Measurements from ENCODE around the gene MEIOB. TPM values are rescaled to one million over a fixed set of nuclear protein-coding genes. Genes with fewer than 3 reads are reported as not detected.
A peak's percentile ranks its signal among the peaks of the same experiment; 100 is the strongest.

MEIOB gene
- polyA plus RNA-seq, 4 donors = 0.34 to 0.38 TPM; not detected in 2

GRCh38 chr16:1792836-1793577 lies 79.0 kb downstream of the MEIOB start:
- 81 to 88% (median 87%) methylated on average over 25 to 33 of the region's 33 CpGs for WGBS, 3 donors
- DNase-seq (no peak), FAIRE-seq (no peak)
- no peaks in the 10 kb centered on the region for H3K27me3 ChIP-seq (ENCODE audit: control insufficient read depth in 3 of 3, insufficient read depth in 3 of 3, low read length in 3 of 3)
- no peak overlapping the region for H3K27ac ChIP-seq (ENCODE audit: low read depth in 1 of 3, low read length in 2 of 3)
- H3K4me1 ChIP-seq (ENCODE audit: control insufficient read depth in 3 of 3, insufficient read depth in 2 of 3, low read depth in 1 of 3, low read length in 2 of 3) = peaks cover 0 to 22% (median 0%) of the 10 kb centered on the region in 3 donors
- H3K4me3 ChIP-seq (ENCODE audit: low read depth in 1 of 3, low read length in 3 of 3) = peak overlapping the region in 1 of 3 donors; percentile 29
- H3K36me3 ChIP-seq (ENCODE audit: control insufficient read depth in 3 of 3, insufficient read depth in 2 of 3, low read depth in 1 of 3, low read length in 3 of 3) = peaks cover 0 to 45% (median 4%) of the 10 kb centered on the region in 3 donors
- peaks cover 0 to 8% of the 10 kb centered on the region in 2 donors for H3K9me3 ChIP-seq (ENCODE audit: control insufficient read depth in 2 of 2, insufficient read depth in 1 of 2, low read depth in 1 of 2, low read length in 1 of 2)

DNA sequence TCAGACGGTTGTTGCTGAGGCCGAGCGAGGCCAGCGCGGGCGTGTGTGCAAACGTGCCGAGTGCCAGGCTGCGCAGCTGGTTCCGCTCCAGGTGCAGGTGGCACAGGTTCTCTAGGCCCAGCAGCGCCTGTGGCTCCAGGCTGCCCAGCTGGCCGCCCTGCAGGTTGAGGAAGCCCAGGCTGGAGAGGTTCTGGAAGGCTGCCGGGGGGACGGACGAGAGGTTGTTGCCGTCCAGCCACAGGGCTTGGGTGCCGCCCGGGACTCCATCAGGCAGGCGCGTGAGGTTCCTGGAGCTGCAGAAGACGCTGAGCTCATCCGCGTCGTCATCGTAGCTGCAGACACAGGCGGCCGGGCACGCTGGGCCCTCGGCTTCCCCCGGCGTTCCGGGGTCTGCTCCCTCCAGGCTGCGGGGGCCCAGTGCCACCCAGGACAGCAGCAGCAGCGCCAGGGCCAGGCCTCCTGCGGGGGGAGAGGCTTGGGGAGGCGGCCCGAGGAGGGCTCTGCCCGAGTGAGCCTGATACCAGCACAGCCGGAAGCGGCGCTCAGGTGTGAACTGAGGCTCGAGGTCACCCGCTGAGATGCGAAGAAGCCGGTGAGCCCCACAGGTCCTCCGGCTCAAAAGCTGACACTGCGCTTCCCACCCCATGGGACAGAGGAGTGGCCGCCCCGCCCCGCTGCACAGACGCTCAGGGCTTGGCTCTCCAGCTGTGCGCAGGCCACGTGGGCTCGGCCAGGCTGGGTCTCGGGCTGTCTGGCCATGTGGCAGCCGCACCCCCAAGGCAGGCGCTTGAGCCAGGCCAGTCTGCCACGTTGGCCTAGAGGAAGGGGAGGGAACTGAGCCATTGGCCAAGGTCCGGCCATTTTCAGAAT lies 79.8 kb downstream of the MEIOB start:
- no peak overlapping the region for H3K27ac ChIP-seq (ENCODE audit: low read depth in 1 of 3, low read length in 2 of 3)
- no peak for FAIRE-seq
- no peak for DNase-seq
- no peak overlapping the region for H3K4me3 ChIP-seq (ENCODE audit: low read depth in 1 of 3, low read length in 3 of 3)
- H3K27me3 ChIP-seq (ENCODE audit: control insufficient read depth in 3 of 3, insufficient read depth in 3 of 3, low read length in 3 of 3) = no peaks in the 10 kb centered on the region
- H3K4me1 ChIP-seq (ENCODE audit: control insufficient read depth in 3 of 3, insufficient read depth in 2 of 3, low read depth in 1 of 3, low read length in 2 of 3) = peaks cover 0 to 22% (median 0%) of the 10 kb centered on the region in 3 donors
- peaks cover 0 to under 1% of the 10 kb centered on the region in 2 donors for H3K9me3 ChIP-seq (ENCODE audit: control insufficient read depth in 2 of 2, insufficient read depth in 1 of 2, low read depth in 1 of 2, low read length in 1 of 2)
- 88 to 92% (median 91%) methylated on average over 57 to 59 of the region's 59 CpGs for WGBS, 3 donors
- H3K36me3 ChIP-seq (ENCODE audit: control insufficient read depth in 3 of 3, insufficient read depth in 2 of 3, low read depth in 1 of 3, low read length in 3 of 3) = peaks cover 0 to 54% (median 4%) of the 10 kb centered on the region in 3 donors

DNA sequence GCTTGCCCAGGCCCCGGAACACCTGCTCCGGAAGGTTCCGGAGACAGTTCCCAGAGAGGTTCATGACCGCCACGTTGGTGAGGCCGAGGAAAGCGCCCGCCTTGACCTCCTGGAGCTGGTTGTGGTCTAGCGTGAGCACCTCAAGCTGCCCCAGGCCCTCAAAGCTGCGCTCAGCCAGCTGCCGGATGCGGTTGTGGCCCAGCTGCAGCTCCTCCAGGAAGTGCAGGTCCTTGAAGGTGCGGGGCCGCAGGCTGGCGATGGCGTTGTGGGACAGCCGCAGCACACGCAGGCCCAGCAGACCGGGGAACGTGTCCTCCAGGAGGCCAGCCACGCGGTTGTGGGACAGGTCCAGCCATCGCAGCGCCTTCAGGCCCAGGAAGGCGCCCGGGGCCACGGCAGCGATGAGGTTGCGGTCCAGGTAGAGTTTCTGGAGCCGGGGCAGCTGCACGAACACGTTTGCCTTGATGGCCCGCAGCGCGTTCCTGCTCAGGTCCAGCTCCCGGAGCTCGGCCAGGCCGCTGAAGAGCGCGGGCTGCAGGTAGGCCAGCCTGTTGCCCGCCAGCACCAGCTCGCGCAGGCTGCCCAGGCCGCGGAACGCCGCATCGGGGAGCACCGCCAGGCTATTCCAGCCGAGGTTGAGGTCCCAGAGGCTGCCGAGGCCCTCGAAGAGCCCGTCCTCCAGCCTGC lies 80.6 kb downstream of the MEIOB start:
- DNase-seq = no peak
- peaks cover 0 to 22% (median 0%) of the 10 kb centered on the region in 3 donors for H3K4me1 ChIP-seq (ENCODE audit: control insufficient read depth in 3 of 3, insufficient read depth in 2 of 3, low read depth in 1 of 3, low read length in 2 of 3)
- no peak for FAIRE-seq
- WGBS, 3 donors = 94 to 96% (median 94%) methylated on average over 49 to 53 of the region's 53 CpGs
- H3K36me3 ChIP-seq (ENCODE audit: control insufficient read depth in 3 of 3, insufficient read depth in 2 of 3, low read depth in 1 of 3, low read length in 3 of 3) = peaks cover 0 to 61% (median 4%) of the 10 kb centered on the region in 3 donors
- no peak overlapping the region for H3K27ac ChIP-seq (ENCODE audit: low read depth in 1 of 3, low read length in 2 of 3)
- no peak overlapping the region for H3K4me3 ChIP-seq (ENCODE audit: low read depth in 1 of 3, low read length in 3 of 3)
- no peaks in the 10 kb centered on the region for H3K9me3 ChIP-seq (ENCODE audit: control insufficient read depth in 2 of 2, insufficient read depth in 1 of 2, low read depth in 1 of 2, low read length in 1 of 2)
- H3K27me3 ChIP-seq (ENCODE audit: control insufficient read depth in 3 of 3, insufficient read depth in 3 of 3, low read length in 3 of 3) = no peaks in the 10 kb centered on the region

GRCh38 chr16:1790611-1791255 lies 81.2 kb downstream of the MEIOB start:
- no peaks in the 10 kb centered on the region for H3K27me3 ChIP-seq (ENCODE audit: control insufficient read depth in 3 of 3, insufficient read depth in 3 of 3, low read length in 3 of 3)
- H3K4me1 ChIP-seq (ENCODE audit: control insufficient read depth in 3 of 3, insufficient read depth in 2 of 3, low read depth in 1 of 3, low read length in 2 of 3) = peaks cover 0 to 22% (median 0%) of the 10 kb centered on the region in 3 donors
- WGBS, 3 donors = 92 to 94% (median 93%) methylated on average over 38 to 44 of the region's 44 CpGs
- no peak overlapping the region for H3K4me3 ChIP-seq (ENCODE audit: low read depth in 1 of 3, low read length in 3 of 3)
- H3K27ac ChIP-seq (ENCODE audit: low read depth in 1 of 3, low read length in 2 of 3) = no peak overlapping the region
- FAIRE-seq (no peak), DNase-seq (no peak)
- peaks cover 0 to 68% (median 4%) of the 10 kb centered on the region in 3 donors for H3K36me3 ChIP-seq (ENCODE audit: control insufficient read depth in 3 of 3, insufficient read depth in 2 of 3, low read depth in 1 of 3, low read length in 3 of 3)
- H3K9me3 ChIP-seq (ENCODE audit: control insufficient read depth in 2 of 2, insufficient read depth in 1 of 2, low read depth in 1 of 2, low read length in 1 of 2) = no peaks in the 10 kb centered on the region

DNA sequence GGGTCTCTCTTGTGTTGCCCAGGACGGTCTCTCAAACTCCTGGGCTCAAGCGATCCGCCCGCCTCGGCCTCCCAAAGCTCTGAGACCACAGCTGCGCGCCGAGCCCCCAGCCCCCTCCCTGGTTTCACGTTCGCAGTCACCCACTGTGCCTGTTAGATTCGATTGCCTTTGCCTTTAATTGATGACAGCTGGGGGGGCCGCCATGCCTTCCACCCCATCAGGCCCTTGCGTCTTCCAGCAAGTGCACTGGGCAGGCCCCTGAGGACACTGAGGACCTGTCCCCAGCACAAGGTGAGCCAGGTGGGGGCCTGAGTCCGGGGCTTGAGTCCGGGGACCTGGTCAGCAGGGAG lies 81.7 kb downstream of the MEIOB start:
- FAIRE-seq (no peak), DNase-seq (no peak)
- no peak overlapping the region for H3K27ac ChIP-seq (ENCODE audit: low read depth in 1 of 3, low read length in 2 of 3)
- H3K4me1 ChIP-seq (ENCODE audit: control insufficient read depth in 3 of 3, insufficient read depth in 2 of 3, low read depth in 1 of 3, low read length in 2 of 3) = peaks cover 0 to 19% (median 0%) of the 10 kb centered on the region in 3 donors
- H3K9me3 ChIP-seq (ENCODE audit: control insufficient read depth in 2 of 2, insufficient read depth in 1 of 2, low read depth in 1 of 2, low read length in 1 of 2) = no peaks in the 10 kb centered on the region
- H3K36me3 ChIP-seq (ENCODE audit: control insufficient read depth in 3 of 3, insufficient read depth in 2 of 3, low read depth in 1 of 3, low read length in 3 of 3) = peaks cover 0 to 73% (median 4%) of the 10 kb centered on the region in 3 donors
- 92 to 95% (median 93%) methylated on average over 13 to 15 of the region's 15 CpGs for WGBS, 3 donors
- no peaks in the 10 kb centered on the region for H3K27me3 ChIP-seq (ENCODE audit: control insufficient read depth in 3 of 3, insufficient read depth in 3 of 3, low read length in 3 of 3)
- H3K4me3 ChIP-seq (ENCODE audit: low read depth in 1 of 3, low read length in 3 of 3) = no peak overlapping the region

GRCh38 chr16:1789643-1790045 lies 82.3 kb downstream of the MEIOB start:
- Histone ChIP-seq H3K27me3 (ENCODE audit: control insufficient read depth in 3 of 3, insufficient read depth in 3 of 3, low read length in 3 of 3) (no peaks in the 10 kb centered on the region), H3K27ac (ENCODE audit: low read depth in 1 of 3, low read length in 2 of 3) (no peak overlapping the region), H3K4me1 (ENCODE audit: control insufficient read depth in 3 of 3, insufficient read depth in 2 of 3, low read depth in 1 of 3, low read length in 2 of 3) (peaks cover 0 to 13% (median 0%) of the 10 kb centered on the region in 3 donors), H3K4me3 (ENCODE audit: low read depth in 1 of 3, low read length in 3 of 3) (no peak overlapping the region), H3K36me3 (ENCODE audit: control insufficient read depth in 3 of 3, insufficient read depth in 2 of 3, low read depth in 1 of 3, low read length in 3 of 3) (peaks cover 0 to 78% (median 4%) of the 10 kb centered on the region in 3 donors), H3K9me3 (ENCODE audit: control insufficient read depth in 2 of 2, insufficient read depth in 1 of 2, low read depth in 1 of 2, low read length in 1 of 2) (no peaks in the 10 kb centered on the region)
- 77 to 86% (median 82%) methylated on average over 18 to 25 of the region's 25 CpGs for WGBS, 3 donors
- DNase-seq = no peak
- FAIRE-seq = no peak

- Histone ChIP-seq H3K27me3 (ENCODE audit: control insufficient read depth in 3 of 3, insufficient read depth in 3 of 3, low read length in 3 of 3) (no peaks in the 10 kb centered on the region), H3K9me3 (ENCODE audit: control insufficient read depth in 2 of 2, insufficient read depth in 1 of 2, low read depth in 1 of 2, low read length in 1 of 2) (no peaks in the 10 kb centered on the region), H3K4me1 (ENCODE audit: control insufficient read depth in 3 of 3, insufficient read depth in 2 of 3, low read depth in 1 of 3, low read length in 2 of 3) (peaks cover 0 to 10% (median 2%) of the 10 kb centered on the region in 3 donors), H3K27ac (ENCODE audit: low read depth in 1 of 3, low read length in 2 of 3) (no peak overlapping the region), H3K4me3 (ENCODE audit: low read depth in 1 of 3, low read length in 3 of 3) (no peak overlapping the region), H3K36me3 (ENCODE audit: control insufficient read depth in 3 of 3, insufficient read depth in 2 of 3, low read depth in 1 of 3, low read length in 3 of 3) (peaks cover 0 to 82% (median 4%) of the 10 kb centered on the region in 3 donors)
- WGBS, 3 donors = 72 to 86% (median 75%) methylated on average over 16 to 19 of the region's 19 CpGs
- DNase-seq (no peak), FAIRE-seq (no peak)
Observed at GRCh38 chr16:1788708-1789100, 83.3 kb downstream of the MEIOB start.

All from small intestine (tissue), 7 donors.